KMS-11 (cell line): ENCODE measurements around the gene ARHGAP27.

ENCODE experiments used
- H2AFZ ChIP-seq: fragments of 200-600 bp; sonication (generic); 2 replicates; pipeline ENCODE4 v1.6.1; 2016; ENCODE audit warnings: antibody characterized with exemption, mixed run types, low read depth
- H3K27ac ChIP-seq: fragments of 200-600 bp; sonication (generic); 2 replicates; pipeline ENCODE4 v1.6.1; 2016; ENCODE audit warnings: mild to moderate bottlenecking, mixed run types
- H3K27me3 ChIP-seq: fragments of 200-600 bp; sonication (generic); 2 replicates; pipeline ENCODE4 v1.6.1; 2017; ENCODE audit warnings: mild to moderate bottlenecking, low read depth, mixed run types, moderate library complexity; ENCODE audit not compliant: insufficient read depth
- H3K36me3 ChIP-seq: fragments of 200-600 bp; sonication (generic); 2 replicates; pipeline ENCODE4 v1.6.1; 2017; ENCODE audit warnings: mild to moderate bottlenecking, mixed run types; ENCODE audit not compliant: insufficient read depth
- H3K4me1 ChIP-seq: fragments of 200-600 bp; sonication (generic); 2 replicates; pipeline ENCODE4 v1.6.1; 2016; ENCODE audit warnings: mild to moderate bottlenecking, low read depth, mixed run types; ENCODE audit not compliant: poor library complexity, severe bottlenecking
- H3K4me2 ChIP-seq: fragments of 200-600 bp; sonication (generic); 2 replicates; pipeline ENCODE4 v1.7.0; 2016; ENCODE audit warnings: mild to moderate bottlenecking, mixed run types
- H3K4me3 ChIP-seq: fragments of 200-600 bp; sonication (generic); IDR thresholded peaks from 2 replicates; pipeline ENCODE4 v1.6.1; 2017; ENCODE audit warnings: low read depth, low read length, mixed read lengths; ENCODE audit not compliant: insufficient read depth
- H3K79me2 ChIP-seq: fragments of 200-600 bp; sonication (generic); 2 replicates; pipeline ENCODE4 v1.6.1; 2016; ENCODE audit warnings: low read depth, mixed run types; ENCODE audit not compliant: insufficient read depth
- H3K9ac ChIP-seq: fragments of 200-600 bp; sonication (generic); 2 replicates; pipeline ENCODE4 v1.6.1; 2016; ENCODE audit warnings: mild to moderate bottlenecking, mixed run types
- H4K20me1 ChIP-seq: fragments of 200-600 bp; sonication (generic); 2 replicates; pipeline ENCODE4 v1.6.1; 2016; ENCODE audit warnings: mild to moderate bottlenecking, mixed run types; ENCODE audit not compliant: insufficient read depth
- CTCF ChIP-seq: fragments of 200-600 bp; sonication (generic); conservative IDR thresholded peaks from 2 replicates; pipeline ENCODE4 v1.6.1; 2017; ENCODE audit warnings: low read depth, mild to moderate bottlenecking, antibody characterized with exemption, low read length, moderate library complexity, mixed read lengths

Gene ARHGAP27

GRCh38 chr17:45351831-45352230 is 80.8 kb downstream of the ARHGAP27 start:
- no peaks in the 10 kb centered on the region for H3K4me1 ChIP-seq
- no peak for TF ChIP-seq CTCF

GRCh38 chr17:45347444-45347843 is 85.2 kb downstream of the ARHGAP27 start:
- no peak overlapping the region for H3K4me3 ChIP-seq
- no peaks in the 10 kb centered on the region for H3K27me3 ChIP-seq
- H3K9ac ChIP-seq, result no peak overlapping the region
- TF ChIP-seq CTCF, result no peak
- no peaks in the 10 kb centered on the region for H3K36me3 ChIP-seq
- no peaks in the 10 kb centered on the region for H3K79me2 ChIP-seq
- no peak overlapping the region for H3K4me2 ChIP-seq
- no peak overlapping the region for H2AFZ ChIP-seq
- H3K4me1 ChIP-seq, result no peaks in the 10 kb centered on the region
- no peaks in the 10 kb centered on the region for H4K20me1 ChIP-seq
- no peak overlapping the region for H3K27ac ChIP-seq

More at GRCh38 chr17:45351831-45352230, 80.8 kb downstream of the ARHGAP27 start:
- no peak overlapping the region for H3K9ac ChIP-seq
- no peak overlapping the region for H3K4me2 ChIP-seq
- H4K20me1 ChIP-seq, result no peaks in the 10 kb centered on the region
- H3K4me3 ChIP-seq, result no peak overlapping the region
- no peaks in the 10 kb centered on the region for H3K27me3 ChIP-seq
- no peaks in the 10 kb centered on the region for H3K79me2 ChIP-seq
- no peak overlapping the region for H2AFZ ChIP-seq
- H3K27ac ChIP-seq, result no peak overlapping the region
- no peaks in the 10 kb centered on the region for H3K36me3 ChIP-seq

- H3K4me1 ChIP-seq, result no peaks in the 10 kb centered on the region
- H3K27me3 ChIP-seq, result no peaks in the 10 kb centered on the region
- H3K79me2 ChIP-seq, result no peaks in the 10 kb centered on the region
- no peak overlapping the region for H3K9ac ChIP-seq
- no peak overlapping the region for H3K27ac ChIP-seq
- no peaks in the 10 kb centered on the region for H3K36me3 ChIP-seq
- H2AFZ ChIP-seq, result no peak overlapping the region
- no peak overlapping the region for H3K4me3 ChIP-seq
- H4K20me1 ChIP-seq, result no peaks in the 10 kb centered on the region
- no peak overlapping the region for H3K4me2 ChIP-seq
- TF ChIP-seq CTCF, result no peak
These were observed 86.3 kb downstream of the ARHGAP27 start for GRCh38 chr17:45346216-45347015.

- no peak for TF ChIP-seq CTCF
- Histone ChIP-seq H3K36me3 (no peaks in the 10 kb centered on the region), H3K27me3 (no peaks in the 10 kb centered on the region), H4K20me1 (no peaks in the 10 kb centered on the region), H2AFZ (no peak overlapping the region), H3K27ac (no peak overlapping the region), H3K79me2 (no peaks in the 10 kb centered on the region), H3K4me1 (no peaks in the 10 kb centered on the region), H3K4me2 (no peak overlapping the region), H3K9ac (no peak overlapping the region), H3K4me3 (no peak overlapping the region)
These were observed 87.0 kb downstream of the ARHGAP27 start for GRCh38 chr17:45345554-45346215.
